OCI-LY7 (cell line): ENCODE results near the gene SRC. TPM values are rescaled to one million over a fixed set of nuclear protein-coding genes. Genes with fewer than 3 reads are reported as not detected.

Experiments
- BruUV-seq: library from RNA; stranded (reverse); fragments of 400-500 nt; replicated peaks from 2 replicates; lab custom pipeline; 2021; lab: Mats Ljungman, UMichigan
- CTCF ChIA-PET: fragments of 300-600 bp; sonication (Branson Sonifier 250); formaldehyde crosslinking; loops from one replicate; lab custom pipeline; 2022; ENCODE audit warnings: antibody characterized with exemption; ENCODE audit not compliant: unreplicated experiment; lab: Charles Lee
- POLR2A ChIA-PET: fragments of 300-600 bp; sonication (Branson Sonifier 250); formaldehyde crosslinking; loops from one replicate; lab custom pipeline; 2022; ENCODE audit warnings: antibody characterized with exemption; lab: Charles Lee
- DNase-seq: peaks from one replicate; pipeline ENCODE4 v3.0.0-alpha.2; 2015; ENCODE audit warnings: low spot score
- H2AFZ ChIP-seq: fragments of 200-600 bp; sonication (generic), shearing (Covaris generic); 2 replicates; pipeline ENCODE4 v1.6.1; 2014; ENCODE audit warnings: mild to moderate bottlenecking, antibody characterized with exemption, low read length, moderate library complexity
- H3K27ac ChIP-seq: fragments of 200-600 bp; sonication (generic); 2 replicates; pipeline ENCODE4 v1.5.1; 2014; ENCODE audit warnings: mixed run types, low read depth, mild to moderate bottlenecking, moderate library complexity, low read length, inconsistent platforms; ENCODE audit not compliant: poor library complexity, severe bottlenecking
- H3K36me3 ChIP-seq: fragments of 200-600 bp; sonication (generic); 2 replicates; pipeline ENCODE4 v1.6.1; 2014; ENCODE audit warnings: mild to moderate bottlenecking, antibody characterized with exemption, low read length, moderate library complexity, mixed read lengths; ENCODE audit not compliant: insufficient read depth
- H3K4me1 ChIP-seq: fragments of 200-600 bp; sonication (generic); 2 replicates; pipeline ENCODE4 v1.5.1; 2014; ENCODE audit warnings: mild to moderate bottlenecking, low read length; ENCODE audit not compliant: insufficient read depth, poor library complexity, severe bottlenecking
- H3K4me2 ChIP-seq: fragments of 200-600 bp; sonication (generic); 2 replicates; pipeline ENCODE4 v1.6.1; 2014; ENCODE audit warnings: mild to moderate bottlenecking, low read length
- H3K4me3 ChIP-seq: fragments of 200-600 bp; sonication (generic); 2 replicates; pipeline ENCODE4 v1.5.1; 2014; ENCODE audit warnings: mild to moderate bottlenecking, low read depth, low read length; ENCODE audit not compliant: poor library complexity, severe bottlenecking
- H3K79me2 ChIP-seq: fragments of 200-600 bp; sonication (generic); 2 replicates; pipeline ENCODE4 v1.6.1; 2016; ENCODE audit warnings: low read depth, mild to moderate bottlenecking, low read length, moderate library complexity, mixed read lengths; ENCODE audit not compliant: insufficient read depth
- H3K9me2 ChIP-seq: fragments of 200-600 bp; sonication (generic); 2 replicates; pipeline ENCODE4 v1.6.1; 2016; ENCODE audit warnings: mild to moderate bottlenecking, low read length, mixed read lengths; ENCODE audit not compliant: insufficient read depth
- H3K9me3 ChIP-seq: fragments of 200-600 bp; sonication (generic); 2 replicates; pipeline ENCODE4 v1.6.1; 2014; ENCODE audit warnings: mild to moderate bottlenecking, mixed run types, low read length, mixed read lengths
- H4K20me1 ChIP-seq: fragments of 200-600 bp; sonication (generic); 2 replicates; pipeline ENCODE4 v1.6.1; 2014; ENCODE audit warnings: mild to moderate bottlenecking, antibody characterized with exemption, low read length, moderate library complexity, mixed read lengths; ENCODE audit not compliant: insufficient read depth
- CTCF ChIP-seq: fragments of 200-600 bp; sonication (generic); conservative IDR thresholded peaks from 2 replicates; pipeline ENCODE4 v1.5.1; 2014; ENCODE audit warnings: mild to moderate bottlenecking, antibody characterized with exemption, low read length, moderate library complexity, mixed read lengths
- EZH2phosphoT487 ChIP-seq: fragments of 200-600 bp; sonication (generic); IDR thresholded peaks from 2 replicates; pipeline ENCODE4 v1.6.1; 2018; ENCODE audit warnings: low read depth, borderline replicate concordance, mild to moderate bottlenecking, mixed run types, antibody characterized with exemption, low read length, moderate library complexity, mixed read lengths
- intact Hi-C: fragments of 100-400 bp; cut with micrococcal nuclease; formaldehyde crosslinking; loops from one replicate; pipeline ENCODE4 v1.10.0; 2022; ENCODE audit not compliant: unreplicated experiment
- total RNA-seq, 2 experiments: library from RNA; depleted of rRNA in 1 of 2; stranded (reverse); fragments of >200 nt in 1 of 2; shearing (Covaris generic) in 1 of 2; gene quantifications; 2 replicates each; pipeline ENCODE4 v1.2.3, GENCODE V29; 2014 to 2022

The SRC gene
- total RNA-seq, 2 experiments from 2014 or later, result 0.72 to 3.7 TPM

- Histone ChIP-seq H3K9me3 (no peaks in the 10 kb centered on the region), H4K20me1 (no peaks in the 10 kb centered on the region), H3K36me3 (no peaks in the 10 kb centered on the region), H3K4me3 (no peak overlapping the region), H2AFZ (no peak overlapping the region), H3K4me1 (peaks cover 13% of the 10 kb centered on the region), H3K9me2 (no peaks in the 10 kb centered on the region), H3K27ac (no peak overlapping the region), H3K4me2 (no peak overlapping the region), H3K79me2 (no peaks in the 10 kb centered on the region)
- POLR2A ChIA-PET, result no interaction called here
- TF ChIP-seq CTCF (no peak), EZH2phosphoT487 (no peak)
- intact Hi-C loops, result no loop called here
- CTCF ChIA-PET, result no interaction called here
- DNase-seq, result no peak
- no TSS peak for BruUV-seq
These were observed 69.5 kb downstream of the SRC start for GRCh38 chr20:37415118-37416085.

- H3K36me3 ChIP-seq, result no peaks in the 10 kb centered on the region
- H4K20me1 ChIP-seq, result no peaks in the 10 kb centered on the region
- H3K9me2 ChIP-seq, result no peaks in the 10 kb centered on the region
- TF ChIP-seq EZH2phosphoT487 (no peak), CTCF (no peak)
- H3K79me2 ChIP-seq, result no peaks in the 10 kb centered on the region
- H3K4me2 ChIP-seq, result no peak overlapping the region
- no peak overlapping the region for H3K27ac ChIP-seq
- CTCF ChIA-PET, result no interaction called here
- intact Hi-C loops, result no loop called here
- H3K4me1 ChIP-seq, result peaks cover 13% of the 10 kb centered on the region
- no TSS peak for BruUV-seq
- POLR2A ChIA-PET, result no interaction called here
- no peak for DNase-seq
- no peak overlapping the region for H2AFZ ChIP-seq
- H3K9me3 ChIP-seq, result no peaks in the 10 kb centered on the region
- H3K4me3 ChIP-seq, result no peak overlapping the region
These were observed 70.3 kb downstream of the SRC start for GRCh38 chr20:37416100-37416847.
